HG03378 (cell line): ENCODE data around the gene ZNF536.

Experiments
- ATAC-seq: cut with Tn5 transposase; IDR thresholded peaks from one replicate; pipeline ENCODE4 v1.9.1; 2021; ENCODE audit warnings: mild to moderate bottlenecking, moderate library complexity; ENCODE audit not compliant: unreplicated experiment

The ZNF536 gene

GRCh38 chr19:30593356-30593755 is 221.2 kb downstream of the ZNF536 start:
- no peak for ATAC-seq

GRCh38 chr19:30593975-30594745 is 222.0 kb downstream of the ZNF536 start:
- no peak for ATAC-seq

GRCh38 chr19:30596268-30596667 is 224.1 kb downstream of the ZNF536 start:
- no peak for ATAC-seq

GRCh38 chr19:30596813-30597399 is 224.7 kb downstream of the ZNF536 start:
- no peak for ATAC-seq

- ATAC-seq = no peak
Observed at GRCh38 chr19:30598688-30599087, 226.5 kb downstream of the ZNF536 start.

- no peak for ATAC-seq
Observed at GRCh38 chr19:30602661-30603350, 230.6 kb downstream of the ZNF536 start.

GRCh38 chr19:30604657-30605056 is 232.5 kb downstream of the ZNF536 start:
- no peak for ATAC-seq

- ATAC-seq = no peak
Observed at GRCh38 chr19:30605333-30605732, 233.1 kb downstream of the ZNF536 start.

- no peak for ATAC-seq
Observed at GRCh38 chr19:30606114-30607050, 234.2 kb downstream of the ZNF536 start.
